Breast epithelium (tissue), 3 donors: Measurements from ENCODE around the gene KHNYN.
"Not testable (repeated sequence)": the region's sequence is repeated elsewhere in the genome, so short reads cannot be mapped to it uniquely, and the experiment has no call there.

Experiments
- POLR2A ChIP-seq: fragments of 450-650 bp; IDR thresholded peaks from one replicate; pipeline ENCODE4 v1.6.1; 2016; ENCODE audit warnings: antibody characterized with exemption, mild to moderate bottlenecking, moderate library complexity
- POLR2AphosphoS5 ChIP-seq, 3 donors: sonication (generic); formaldehyde crosslinking; IDR thresholded peaks; one replicate each; pipeline ENCODE4 v1.6.1; 2017; ENCODE audit warnings: antibody characterized with exemption in 3 of 3
- TF ChIP-seq, protein P1 (sequence below), 3 donors: fragments of 450-650 bp; IDR thresholded peaks; one replicate each; pipeline ENCODE4 v1.5.1; 2016 to 2017; ENCODE audit warnings: antibody characterized with exemption in 3 of 3, mild to moderate bottlenecking in 3 of 3, moderate library complexity in 3 of 3

DNA sequence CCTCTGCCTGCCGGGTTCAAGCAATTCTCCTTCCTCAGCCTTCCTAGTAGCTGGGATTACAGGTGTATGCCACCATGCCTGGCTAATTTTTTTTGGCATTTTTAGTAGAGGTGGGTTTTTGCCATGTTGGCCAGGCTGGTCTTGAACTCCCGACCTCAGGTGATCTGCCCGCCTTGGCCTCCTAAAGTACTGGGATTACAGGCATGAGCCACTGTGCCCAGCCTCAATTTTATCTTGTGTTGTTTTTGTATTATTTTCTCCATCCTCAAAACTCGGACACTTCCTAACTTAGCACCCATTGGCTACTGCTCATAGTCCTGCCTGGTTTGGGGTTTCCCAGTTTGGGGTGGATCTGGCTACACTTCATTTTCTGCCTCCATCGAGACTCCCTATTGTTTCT, 42.2 kb upstream of the KHNYN start:
- not testable (repeated sequence) for TF ChIP-seq POLR2AphosphoS5 (IDR thresholded peaks at IDR 0.05); POLR2A
- TF ChIP-seq, protein P1, sequence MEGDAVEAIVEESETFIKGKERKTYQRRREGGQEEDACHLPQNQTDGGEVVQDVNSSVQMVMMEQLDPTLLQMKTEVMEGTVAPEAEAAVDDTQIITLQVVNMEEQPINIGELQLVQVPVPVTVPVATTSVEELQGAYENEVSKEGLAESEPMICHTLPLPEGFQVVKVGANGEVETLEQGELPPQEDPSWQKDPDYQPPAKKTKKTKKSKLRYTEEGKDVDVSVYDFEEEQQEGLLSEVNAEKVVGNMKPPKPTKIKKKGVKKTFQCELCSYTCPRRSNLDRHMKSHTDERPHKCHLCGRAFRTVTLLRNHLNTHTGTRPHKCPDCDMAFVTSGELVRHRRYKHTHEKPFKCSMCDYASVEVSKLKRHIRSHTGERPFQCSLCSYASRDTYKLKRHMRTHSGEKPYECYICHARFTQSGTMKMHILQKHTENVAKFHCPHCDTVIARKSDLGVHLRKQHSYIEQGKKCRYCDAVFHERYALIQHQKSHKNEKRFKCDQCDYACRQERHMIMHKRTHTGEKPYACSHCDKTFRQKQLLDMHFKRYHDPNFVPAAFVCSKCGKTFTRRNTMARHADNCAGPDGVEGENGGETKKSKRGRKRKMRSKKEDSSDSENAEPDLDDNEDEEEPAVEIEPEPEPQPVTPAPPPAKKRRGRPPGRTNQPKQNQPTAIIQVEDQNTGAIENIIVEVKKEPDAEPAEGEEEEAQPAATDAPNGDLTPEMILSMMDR (IDR thresholded peaks at IDR 0.05), result not testable (repeated sequence)
